Measurements from ENCODE around the gene IL21R. TPM values are rescaled to one million over a fixed set of nuclear protein-coding genes. Genes with fewer than 3 reads are reported as not detected.

Gene IL21R
- total RNA-seq, 4 donors from 2014 or later, result 0.23 to 0.40 (median 0.25) TPM; not detected in 1

DNA sequence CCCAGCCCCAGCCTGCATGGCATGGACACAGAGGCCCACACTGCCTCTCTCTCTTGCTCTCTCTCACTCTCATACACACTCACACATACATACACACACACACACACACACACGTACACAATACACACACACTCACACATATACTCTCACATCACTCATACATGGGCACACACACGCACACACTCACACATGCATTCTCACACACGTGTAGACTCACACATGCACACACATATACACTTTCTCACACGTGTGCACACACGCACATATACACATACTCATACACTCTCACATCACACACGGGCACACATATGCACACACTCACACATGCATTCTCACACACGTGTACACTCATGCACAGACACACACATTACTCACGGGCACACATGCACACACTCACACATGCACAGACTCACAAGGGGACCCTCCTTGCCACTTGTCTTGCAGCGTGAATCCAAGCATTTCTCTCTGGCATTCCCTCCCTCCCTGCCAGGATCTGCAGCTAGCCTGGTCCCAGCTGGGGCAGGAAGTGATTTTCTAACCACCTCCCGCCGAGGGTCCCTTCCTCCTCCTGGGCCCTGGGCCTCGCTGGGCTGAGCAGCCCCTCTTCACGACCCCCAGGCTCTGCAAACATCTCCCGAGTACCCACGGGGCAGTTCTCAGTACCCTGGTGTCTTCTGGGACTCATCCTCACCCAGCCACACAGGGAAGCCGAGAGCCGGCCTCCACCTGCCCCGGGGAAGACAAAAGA lies 37.5 kb downstream of the IL21R start:
- TF ChIP-seq POLR2A (IDR thresholded peaks at IDR 0.05) (no peak), POLR2AphosphoS5 (IDR thresholded peaks at IDR 0.05) (no peak), EP300 (IDR thresholded peaks at IDR 0.05) (no peak)
- TF ChIP-seq, protein P1, sequence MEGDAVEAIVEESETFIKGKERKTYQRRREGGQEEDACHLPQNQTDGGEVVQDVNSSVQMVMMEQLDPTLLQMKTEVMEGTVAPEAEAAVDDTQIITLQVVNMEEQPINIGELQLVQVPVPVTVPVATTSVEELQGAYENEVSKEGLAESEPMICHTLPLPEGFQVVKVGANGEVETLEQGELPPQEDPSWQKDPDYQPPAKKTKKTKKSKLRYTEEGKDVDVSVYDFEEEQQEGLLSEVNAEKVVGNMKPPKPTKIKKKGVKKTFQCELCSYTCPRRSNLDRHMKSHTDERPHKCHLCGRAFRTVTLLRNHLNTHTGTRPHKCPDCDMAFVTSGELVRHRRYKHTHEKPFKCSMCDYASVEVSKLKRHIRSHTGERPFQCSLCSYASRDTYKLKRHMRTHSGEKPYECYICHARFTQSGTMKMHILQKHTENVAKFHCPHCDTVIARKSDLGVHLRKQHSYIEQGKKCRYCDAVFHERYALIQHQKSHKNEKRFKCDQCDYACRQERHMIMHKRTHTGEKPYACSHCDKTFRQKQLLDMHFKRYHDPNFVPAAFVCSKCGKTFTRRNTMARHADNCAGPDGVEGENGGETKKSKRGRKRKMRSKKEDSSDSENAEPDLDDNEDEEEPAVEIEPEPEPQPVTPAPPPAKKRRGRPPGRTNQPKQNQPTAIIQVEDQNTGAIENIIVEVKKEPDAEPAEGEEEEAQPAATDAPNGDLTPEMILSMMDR (IDR thresholded peaks at IDR 0.05), result no peak
- ATAC-seq, result no peak

DNA sequence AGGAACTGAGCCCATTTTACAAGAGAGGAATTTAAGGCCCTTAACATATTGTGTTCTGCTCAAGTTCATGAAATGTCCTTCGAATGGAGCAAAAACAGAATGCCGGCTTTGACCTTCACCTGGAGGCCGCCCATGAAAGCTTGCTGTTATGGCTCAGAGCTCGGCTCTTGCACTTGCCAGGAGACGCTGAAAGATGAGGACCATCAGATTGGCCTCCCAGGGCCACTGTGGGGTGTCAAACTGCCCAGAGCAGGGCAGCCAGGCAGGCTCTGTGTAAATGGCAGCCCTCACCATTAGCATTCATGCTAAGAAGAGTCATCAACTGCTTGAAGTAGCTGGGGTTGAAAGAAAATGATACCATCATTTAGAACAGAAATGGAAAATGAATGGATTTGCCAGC lies 39.3 kb downstream of the IL21R start:
- H3K4me3 ChIP-seq, result no peak overlapping the region
- peaks cover 0 to 5% of the 10 kb centered on the region in 2 donors for H3K36me3 ChIP-seq
- H3K4me1 ChIP-seq, result no peaks in the 10 kb centered on the region
- no peak for TF ChIP-seq POLR2A (IDR thresholded peaks at IDR 0.05)
- no peak for TF ChIP-seq EP300 (IDR thresholded peaks at IDR 0.05)
- H3K27me3 ChIP-seq, result peaks cover 29% of the 10 kb centered on the region
- WGBS, 2 donors (ENCODE audit: low coverage in 1 of 2), result 71 to 80% methylated on average over 1 to 3 of the region's 5 CpGs
- peaks cover 0 to 14% (median 3%) of the 10 kb centered on the region in 3 donors for H3K9me3 ChIP-seq
- ATAC-seq, result no peak
- no peak overlapping the region for H3K27ac ChIP-seq

More for the DNA sequence above, 37.5 kb downstream of the IL21R start:
- H3K27me3 ChIP-seq, result peaks cover 12% of the 10 kb centered on the region
- WGBS, 2 donors (ENCODE audit: low coverage in 1 of 2), result 78 to 89% methylated on average over 9 of the region's 18 CpGs
- H3K4me1 ChIP-seq, result no peaks in the 10 kb centered on the region
- H3K36me3 ChIP-seq, result peaks cover 0 to 4% of the 10 kb centered on the region in 2 donors
- no peak overlapping the region for H3K4me3 ChIP-seq
- H3K27ac ChIP-seq, result no peak overlapping the region
- peaks cover 0 to 8% (median 1%) of the 10 kb centered on the region in 3 donors for H3K9me3 ChIP-seq

DNA sequence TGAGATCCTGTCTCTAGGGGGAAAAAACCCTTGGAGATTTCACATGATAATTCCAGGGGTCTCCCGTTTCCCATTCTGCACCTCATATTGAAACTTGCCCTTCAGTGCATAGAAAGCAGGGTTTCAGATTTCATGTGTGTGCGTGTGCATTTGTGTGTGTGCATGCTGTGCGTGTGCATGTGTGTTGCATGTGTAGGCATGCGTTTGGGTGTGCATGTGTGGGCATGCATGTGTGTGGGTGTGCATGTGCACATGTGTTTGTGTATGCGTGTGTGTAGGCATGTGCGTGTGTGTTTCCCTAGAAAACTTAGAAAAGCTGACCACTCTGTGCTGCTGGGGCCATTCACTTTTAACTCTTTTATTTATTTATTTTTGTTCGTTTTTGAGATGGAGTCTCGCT lies 40.0 kb downstream of the IL21R start:
- WGBS, 2 donors (ENCODE audit: low coverage in 1 of 2), result 75 to 81% methylated on average over 5 to 7 of the region's 8 CpGs
- no peak for TF ChIP-seq EP300 (IDR thresholded peaks at IDR 0.05)
- TF ChIP-seq, protein P1 (IDR thresholded peaks at IDR 0.05), result no peak
- TF ChIP-seq POLR2AphosphoS5 (IDR thresholded peaks at IDR 0.05), result no peak
- TF ChIP-seq POLR2A (IDR thresholded peaks at IDR 0.05), result no peak
- Histone ChIP-seq H3K36me3 (peaks cover 0 to 5% of the 10 kb centered on the region in 2 donors), H3K27ac (no peak overlapping the region), H3K4me1 (no peaks in the 10 kb centered on the region), H3K4me3 (no peak overlapping the region), H3K27me3 (peaks cover 37% of the 10 kb centered on the region), H3K9me3 (peaks cover 0 to 15% (median 3%) of the 10 kb centered on the region in 3 donors)
- no peak for ATAC-seq

DNA sequence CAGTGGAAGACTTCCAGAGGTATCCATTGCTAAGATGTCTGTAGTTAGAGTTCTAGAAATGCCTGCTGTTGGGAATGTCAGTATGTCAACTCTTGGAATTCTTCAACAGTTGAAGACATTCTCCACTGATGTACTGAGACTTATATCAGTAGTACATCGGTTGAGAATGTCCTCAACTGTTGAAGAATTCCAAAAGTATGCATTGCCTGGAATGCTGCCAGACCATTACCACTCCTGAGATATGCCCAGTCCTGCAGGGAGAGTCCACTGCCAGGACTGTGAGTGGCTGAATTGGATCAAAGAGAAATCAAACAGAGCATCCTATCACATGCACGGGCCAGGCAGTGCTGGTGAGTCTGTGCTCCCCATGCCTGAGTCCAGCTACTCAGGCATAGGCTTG lies 42.0 kb downstream of the IL21R start:
- ATAC-seq, result no peak
- Histone ChIP-seq H3K27me3 (peaks cover 46% of the 10 kb centered on the region), H3K4me3 (no peak overlapping the region), H3K4me1 (no peaks in the 10 kb centered on the region), H3K9me3 (peaks cover 0 to 22% (median 3%) of the 10 kb centered on the region in 3 donors), H3K36me3 (peaks cover 0 to 5% of the 10 kb centered on the region in 2 donors), H3K27ac (no peak overlapping the region)
- TF ChIP-seq EP300 (IDR thresholded peaks at IDR 0.05) (no peak), POLR2AphosphoS5 (IDR thresholded peaks at IDR 0.05) (no peak), POLR2A (IDR thresholded peaks at IDR 0.05) (no peak)
- TF ChIP-seq, protein P1 (IDR thresholded peaks at IDR 0.05), result no peak
- WGBS, 2 donors (ENCODE audit: low coverage in 1 of 2), result 0% methylated on average over 1 of the region's 2 CpGs; no CpG with 5 or more reads in 1 of the 2 donors

DNA sequence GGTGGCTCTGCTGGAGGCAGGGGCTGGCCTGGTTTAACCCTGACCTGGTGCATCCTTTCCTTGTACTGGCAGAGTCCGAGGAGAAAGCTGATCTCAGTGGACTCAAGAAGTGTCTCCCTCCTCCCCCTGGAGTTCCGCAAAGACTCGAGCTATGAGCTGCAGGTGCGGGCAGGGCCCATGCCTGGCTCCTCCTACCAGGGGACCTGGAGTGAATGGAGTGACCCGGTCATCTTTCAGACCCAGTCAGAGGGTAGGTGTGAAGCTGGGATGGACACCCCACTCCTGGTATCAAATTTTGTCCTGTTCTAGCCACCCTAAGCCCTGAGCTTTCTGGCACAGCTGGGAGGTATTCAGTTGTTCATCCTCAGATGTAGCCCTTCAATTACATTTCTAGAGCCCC lies 42.5 kb downstream of the IL21R start:
- no peak for ATAC-seq
- H3K9me3 ChIP-seq, result peaks cover 0 to 22% (median 3%) of the 10 kb centered on the region in 3 donors
- no CpG with 5 or more reads among the region's 5 CpGs for WGBS, 2 donors (ENCODE audit: low coverage in 1 of 2)

More for the DNA sequence above, 42.5 kb downstream of the IL21R start:
- Histone ChIP-seq H3K36me3 (peaks cover 0 to 5% of the 10 kb centered on the region in 2 donors), H3K4me1 (no peaks in the 10 kb centered on the region), H3K27me3 (peaks cover 50% of the 10 kb centered on the region), H3K27ac (no peak overlapping the region), H3K4me3 (no peak overlapping the region)
- TF ChIP-seq POLR2AphosphoS5 (IDR thresholded peaks at IDR 0.05), result no peak
- TF ChIP-seq EP300 (IDR thresholded peaks at IDR 0.05), result no peak
- TF ChIP-seq, protein P1 (IDR thresholded peaks at IDR 0.05), result no peak
- TF ChIP-seq POLR2A (IDR thresholded peaks at IDR 0.05), result no peak
